Keratinocyte (primary cell): Measurements from ENCODE around the gene AOPEP.

ENCODE experiments used
- EZH2 ChIP-seq: IDR thresholded peaks from one replicate; pipeline ENCODE4 v1.6.1; 2012; ENCODE audit warnings: inconsistent platforms, mild to moderate bottlenecking, low read length, moderate library complexity
- TF ChIP-seq, protein P1 (sequence below), 3 experiments: IDR thresholded peaks in 1 of 3; conservative IDR thresholded peaks in 1 of 3; optimal IDR thresholded peaks in 1 of 3; 2 replicates in 2 of 3; 3 replicates in 1 of 3; pipeline versions ENCODE3 to v1.5.1; 2011; ENCODE audit warnings: low read length in 3 of 3, mild to moderate bottlenecking in 3 of 3, moderate library complexity in 2 of 3, control low read depth in 1 of 3, inconsistent platforms in 1 of 3; ENCODE audit not compliant: insufficient read depth in 2 of 3; ENCODE audit errors: extremely low read depth in 1 of 3

DNA sequence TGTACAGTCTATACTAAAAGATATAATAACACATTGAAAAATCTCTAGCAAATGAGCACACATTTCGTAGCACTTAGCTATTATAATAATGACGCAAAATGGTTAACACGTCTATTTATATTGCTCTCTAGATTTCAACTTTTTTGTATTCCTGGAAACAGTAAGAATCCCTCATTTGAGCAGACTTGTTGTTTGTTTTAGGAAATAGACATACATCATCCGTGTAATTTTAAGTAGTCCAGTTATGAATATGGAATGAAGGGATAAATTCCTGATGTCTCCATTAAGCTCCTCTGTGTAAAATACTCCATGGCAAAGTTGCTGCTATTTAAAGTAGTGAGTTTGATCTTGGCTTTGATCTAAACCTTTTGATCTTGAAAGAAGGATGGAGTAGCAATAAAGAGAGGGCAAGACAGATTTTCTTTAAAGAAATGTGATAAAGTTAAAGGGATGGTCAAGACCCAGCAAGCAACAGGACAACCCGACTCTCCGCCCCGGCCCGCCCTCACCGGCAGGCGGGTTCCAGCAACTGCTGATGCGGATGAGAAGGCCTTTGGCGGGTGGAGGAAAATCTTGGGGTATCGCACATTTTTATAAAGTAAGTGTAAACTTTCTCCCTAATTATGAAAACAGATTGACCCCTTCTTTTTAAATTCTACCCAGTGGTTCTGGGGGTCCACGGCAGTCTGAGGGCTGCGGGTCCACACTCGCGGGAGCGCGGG, 277.4 kb downstream of the AOPEP start:
- TF ChIP-seq, protein P1, sequence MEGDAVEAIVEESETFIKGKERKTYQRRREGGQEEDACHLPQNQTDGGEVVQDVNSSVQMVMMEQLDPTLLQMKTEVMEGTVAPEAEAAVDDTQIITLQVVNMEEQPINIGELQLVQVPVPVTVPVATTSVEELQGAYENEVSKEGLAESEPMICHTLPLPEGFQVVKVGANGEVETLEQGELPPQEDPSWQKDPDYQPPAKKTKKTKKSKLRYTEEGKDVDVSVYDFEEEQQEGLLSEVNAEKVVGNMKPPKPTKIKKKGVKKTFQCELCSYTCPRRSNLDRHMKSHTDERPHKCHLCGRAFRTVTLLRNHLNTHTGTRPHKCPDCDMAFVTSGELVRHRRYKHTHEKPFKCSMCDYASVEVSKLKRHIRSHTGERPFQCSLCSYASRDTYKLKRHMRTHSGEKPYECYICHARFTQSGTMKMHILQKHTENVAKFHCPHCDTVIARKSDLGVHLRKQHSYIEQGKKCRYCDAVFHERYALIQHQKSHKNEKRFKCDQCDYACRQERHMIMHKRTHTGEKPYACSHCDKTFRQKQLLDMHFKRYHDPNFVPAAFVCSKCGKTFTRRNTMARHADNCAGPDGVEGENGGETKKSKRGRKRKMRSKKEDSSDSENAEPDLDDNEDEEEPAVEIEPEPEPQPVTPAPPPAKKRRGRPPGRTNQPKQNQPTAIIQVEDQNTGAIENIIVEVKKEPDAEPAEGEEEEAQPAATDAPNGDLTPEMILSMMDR (optimal IDR thresholded peaks at IDR 0.05 in 1 of 3, IDR thresholded peaks at IDR 0.05 in 1 of 3, conservative IDR thresholded peaks at IDR 0.05 in 1 of 3; ENCODE audit: extremely low read depth in 1 of 3, insufficient read depth in 2 of 3, low read length in 3 of 3): no peak
- TF ChIP-seq EZH2: no peak
